Measurements from ENCODE around the gene ONECUT3.
"Not testable (repeated sequence)": the region's sequence is repeated elsewhere in the genome, so short reads cannot be mapped to it uniquely, and the experiment has no call there.

Gene ONECUT3

DNA sequence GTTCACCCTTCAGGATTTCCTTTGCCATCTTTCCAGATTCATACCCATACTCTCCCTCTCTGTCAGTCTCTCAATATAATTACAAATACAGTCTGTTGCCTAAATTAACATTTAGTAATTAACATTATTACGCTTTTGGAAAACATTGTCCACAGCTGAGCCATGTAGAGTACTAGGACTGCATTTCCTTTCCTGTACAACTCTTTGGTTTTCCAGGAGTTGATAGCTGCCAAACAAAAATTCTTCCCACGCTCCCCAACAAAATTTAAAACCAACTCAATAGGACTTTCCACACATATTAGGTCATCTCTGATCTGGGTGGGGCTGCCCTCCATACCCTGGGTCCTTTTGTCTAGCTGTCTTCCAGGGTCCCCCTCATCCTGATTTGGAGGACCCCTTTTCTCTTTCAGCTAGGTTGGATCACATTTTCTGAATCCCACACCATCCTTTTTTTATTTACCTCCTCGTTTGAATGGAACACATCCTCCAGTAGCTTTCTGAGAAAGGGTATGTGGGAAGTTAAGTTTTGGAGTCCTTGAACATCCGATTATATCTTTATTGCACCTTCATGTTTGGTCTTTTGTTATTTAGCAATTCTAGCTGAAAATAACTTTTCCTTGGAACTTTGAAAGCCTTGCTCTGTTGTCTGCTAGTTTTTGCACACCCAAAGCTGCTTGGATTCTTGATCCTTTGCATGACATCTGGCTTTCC, 17.7 kb downstream of the ONECUT3 start:
- no peak for DNase-seq

DNA sequence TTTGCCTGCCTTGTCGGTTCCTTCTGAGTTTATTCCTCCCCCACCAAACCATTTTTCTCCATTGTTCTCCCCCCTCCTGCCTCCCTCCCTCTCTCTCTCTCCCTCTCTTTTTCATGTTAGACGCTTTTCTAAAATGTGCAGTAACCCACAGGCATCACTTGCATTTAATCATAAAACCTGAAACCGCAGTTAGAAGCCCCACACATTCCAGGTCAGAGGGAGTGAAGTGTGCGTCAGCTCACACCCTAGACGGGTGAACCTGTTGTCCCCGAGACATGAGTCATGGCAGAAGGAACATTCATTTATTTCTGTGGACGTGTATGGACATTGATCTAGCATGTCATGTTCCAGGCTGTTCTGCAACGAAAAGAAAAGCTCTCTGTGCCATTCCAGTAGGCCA, 19.9 kb downstream of the ONECUT3 start:
- no peak for DNase-seq

DNA sequence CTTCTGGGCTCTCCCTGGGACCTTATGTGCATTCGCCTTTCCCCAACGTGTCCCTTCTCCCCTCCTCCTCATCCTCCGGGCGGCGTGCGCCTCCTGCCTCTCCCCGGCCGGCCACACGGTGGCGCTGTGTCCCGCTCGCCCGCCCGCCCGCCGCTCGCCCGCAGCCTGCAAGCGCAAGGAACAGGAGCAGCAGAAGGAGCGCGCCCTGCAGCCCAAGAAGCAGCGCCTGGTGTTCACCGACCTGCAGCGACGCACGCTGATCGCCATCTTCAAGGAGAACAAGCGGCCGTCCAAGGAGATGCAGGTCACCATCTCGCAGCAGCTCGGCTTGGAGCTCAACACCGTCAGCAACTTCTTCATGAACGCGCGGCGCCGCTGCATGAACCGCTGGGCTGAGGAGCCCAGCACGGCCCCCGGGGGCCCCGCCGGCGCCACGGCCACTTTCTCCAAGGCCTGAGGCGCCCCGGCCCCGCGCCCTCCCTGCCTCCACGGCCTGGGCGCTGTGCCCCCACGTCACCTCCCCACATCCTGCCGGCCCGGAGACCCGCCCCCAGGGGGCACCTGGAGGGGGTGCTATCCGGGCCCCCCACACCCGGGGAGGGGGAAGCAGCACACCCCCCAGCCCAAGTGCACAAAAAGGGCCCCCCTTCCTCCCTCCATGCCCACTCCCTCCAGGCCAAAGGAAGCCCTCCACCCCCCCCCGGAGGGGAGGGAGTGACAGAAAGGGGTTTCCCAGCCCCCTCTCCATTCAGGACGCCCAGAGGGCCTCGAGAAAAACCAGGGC, 21.9 kb downstream of the ONECUT3 start:
- DNase-seq = no peak

DNA sequence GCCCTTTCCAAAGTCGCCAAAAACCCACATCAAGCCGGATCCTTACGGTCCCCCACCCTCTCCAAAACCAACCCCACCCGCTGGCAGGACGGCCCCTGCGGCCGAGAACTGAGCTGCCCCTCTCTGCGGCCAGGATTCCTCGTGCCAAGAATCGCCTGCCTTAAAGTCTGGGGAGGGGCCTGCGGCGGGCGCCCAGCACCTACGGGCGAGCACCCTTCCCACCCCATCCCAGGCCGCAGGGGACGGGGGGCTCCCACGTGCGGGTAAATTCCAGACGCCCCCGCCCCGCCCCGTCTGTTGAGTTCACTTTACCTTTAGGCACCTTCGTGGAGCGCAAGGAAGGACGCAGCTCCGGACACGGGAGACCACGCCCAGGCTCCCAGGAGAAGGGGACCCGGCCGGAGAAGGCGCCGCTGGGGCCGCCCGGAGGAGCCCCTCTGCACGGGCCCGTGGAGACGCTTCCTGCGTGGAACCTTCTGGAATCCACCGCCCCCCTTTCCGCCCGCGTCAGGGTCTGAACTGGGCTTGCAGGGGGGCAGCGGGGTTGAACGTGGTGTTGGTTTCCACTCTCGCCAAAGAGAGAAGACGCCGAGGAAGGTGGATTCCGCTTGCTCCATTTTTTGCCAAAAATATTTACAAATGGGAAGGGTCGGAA, 22.8 kb downstream of the ONECUT3 start:
- DNase-seq = no peak

DNA sequence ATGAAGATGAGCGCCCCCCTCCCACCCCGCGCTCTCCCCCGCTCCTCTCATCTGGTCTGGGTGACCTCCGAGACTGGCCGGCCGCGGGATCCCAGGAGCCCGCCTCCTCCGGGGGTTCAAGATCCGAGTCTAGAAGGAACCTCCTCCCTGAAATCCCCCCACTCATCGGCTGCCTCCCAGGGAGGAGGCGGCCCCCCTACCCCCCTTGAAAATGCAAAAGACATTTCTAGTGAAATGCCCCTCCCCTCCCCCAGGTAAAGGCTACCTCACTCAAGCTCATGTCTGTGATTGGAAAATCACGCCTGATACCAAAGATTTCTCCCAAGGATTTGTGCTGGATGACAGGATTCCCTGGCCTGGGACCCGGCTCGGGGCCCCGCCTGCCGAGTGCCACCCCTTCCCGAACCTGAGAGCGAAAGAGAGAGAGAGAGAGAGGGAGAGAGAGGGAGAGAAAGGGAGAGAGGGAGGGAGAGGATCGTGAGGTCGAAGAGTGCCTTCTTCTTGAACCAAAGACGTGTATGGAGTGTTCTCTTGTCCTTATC, 23.4 kb downstream of the ONECUT3 start:
- DNase-seq = no peak

DNA sequence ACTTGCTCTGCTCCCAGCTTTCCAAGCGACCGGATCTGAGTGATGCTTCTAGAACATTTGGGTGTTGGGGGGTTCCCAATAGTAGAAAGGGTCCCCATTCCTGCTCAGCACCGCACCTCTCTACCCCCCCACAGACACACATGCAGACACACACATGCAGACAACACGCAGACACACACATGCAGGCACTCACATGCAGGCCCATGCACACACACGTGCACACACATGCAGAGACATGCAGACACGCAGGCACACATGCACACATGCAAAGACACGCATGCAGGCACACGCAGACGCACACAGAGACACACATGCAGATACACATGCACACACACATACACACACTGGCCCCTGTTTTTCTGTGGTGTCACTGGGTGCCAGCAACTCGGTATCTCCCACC, 23.8 kb downstream of the ONECUT3 start:
- no peak for DNase-seq

DNA sequence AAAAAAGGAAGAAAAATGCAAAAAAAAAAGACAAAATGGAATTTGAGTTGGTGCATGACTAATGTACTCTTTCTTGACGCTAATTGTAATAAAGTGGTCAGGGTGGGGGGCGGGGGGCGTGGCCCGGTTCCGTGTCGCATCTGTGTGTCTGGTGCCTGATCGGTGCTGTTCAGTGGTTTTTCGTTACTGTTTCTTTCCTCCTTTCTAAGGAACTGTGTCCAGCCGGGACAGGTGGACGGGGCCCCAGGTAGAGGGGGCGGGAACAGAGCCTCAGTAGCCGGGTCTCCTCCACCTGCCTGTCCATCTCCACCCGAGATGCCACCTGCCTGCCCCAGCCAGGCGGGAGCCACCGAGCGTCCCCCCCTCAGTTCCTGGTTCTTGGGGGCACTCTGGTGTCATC, 26.3 kb downstream of the ONECUT3 start:
- no peak for DNase-seq

DNA sequence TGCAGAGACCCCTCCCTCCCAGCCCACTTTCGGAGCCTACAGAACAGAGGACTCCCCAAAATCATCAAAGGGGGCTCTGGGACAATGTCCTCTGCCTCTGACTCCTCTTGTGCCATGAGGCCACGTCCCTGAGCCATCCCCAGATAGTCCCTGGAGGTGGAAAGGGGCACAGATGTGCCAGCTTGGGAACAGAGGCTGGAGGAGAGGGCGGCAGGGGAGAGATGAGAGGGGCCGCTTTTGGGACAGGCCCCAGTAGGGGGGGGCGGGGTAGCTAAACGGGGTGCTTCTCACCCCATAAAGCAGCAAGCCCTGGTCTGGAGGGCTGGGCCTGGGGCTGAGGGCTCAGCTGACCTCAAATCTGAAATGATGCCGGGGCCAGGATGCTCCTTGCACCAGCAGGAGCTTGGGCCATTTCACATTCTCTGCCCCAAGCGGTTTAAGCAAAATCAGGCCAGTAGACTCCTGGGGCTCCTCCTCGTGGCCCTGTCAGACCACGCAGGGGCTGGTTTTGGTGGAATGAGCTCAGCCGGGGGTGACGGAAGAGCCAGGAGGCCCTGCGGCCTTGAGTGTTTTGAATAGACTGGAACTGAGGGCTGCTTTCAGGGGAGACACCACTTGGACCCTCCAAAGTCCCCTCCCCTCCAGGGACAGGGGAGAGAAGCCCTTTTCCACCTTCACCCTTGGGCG, 27.1 kb downstream of the ONECUT3 start:
- DNase-seq = no peak

DNA sequence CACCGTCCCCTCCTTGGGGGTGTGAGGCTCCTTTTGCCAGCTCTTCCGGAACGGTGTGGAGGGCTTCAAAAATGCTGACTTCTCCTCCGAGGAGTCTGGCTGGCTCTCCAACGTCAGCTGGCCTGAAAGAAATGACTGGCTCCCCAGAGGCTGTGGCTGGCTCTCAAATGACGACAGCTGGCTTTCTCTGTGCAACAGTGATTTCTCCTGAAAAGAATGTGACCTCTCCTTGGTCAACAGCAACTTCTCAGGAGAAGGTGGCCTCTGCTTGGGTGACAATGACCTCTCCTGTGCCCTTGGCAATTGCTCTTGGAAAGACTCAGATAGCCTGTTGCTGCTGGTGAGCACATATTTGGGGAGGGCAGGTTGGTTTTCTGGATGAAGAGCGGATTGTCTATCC, 29.2 kb downstream of the ONECUT3 start:
- DNase-seq = no peak

DNA sequence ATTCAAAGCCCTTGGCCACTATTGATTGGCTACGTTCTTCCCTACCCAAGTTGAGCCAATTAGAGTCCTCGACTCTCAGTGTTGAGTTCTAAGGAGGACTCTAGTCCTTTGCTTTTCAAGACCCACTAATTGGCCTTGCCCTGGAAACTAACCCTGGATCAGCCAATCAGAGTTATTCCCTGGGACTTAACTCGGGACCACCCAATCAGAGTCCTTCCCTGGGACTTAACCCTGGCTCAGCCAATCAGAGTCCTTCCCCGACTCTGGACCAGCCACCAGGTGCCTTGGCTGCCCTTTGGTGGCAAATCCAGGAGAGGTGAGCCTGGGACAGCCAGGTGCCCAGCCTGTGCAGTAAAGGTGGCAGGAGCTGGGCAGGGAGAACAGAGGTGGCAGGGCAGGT, 30.0 kb downstream of the ONECUT3 start:
- no peak for DNase-seq

DNA sequence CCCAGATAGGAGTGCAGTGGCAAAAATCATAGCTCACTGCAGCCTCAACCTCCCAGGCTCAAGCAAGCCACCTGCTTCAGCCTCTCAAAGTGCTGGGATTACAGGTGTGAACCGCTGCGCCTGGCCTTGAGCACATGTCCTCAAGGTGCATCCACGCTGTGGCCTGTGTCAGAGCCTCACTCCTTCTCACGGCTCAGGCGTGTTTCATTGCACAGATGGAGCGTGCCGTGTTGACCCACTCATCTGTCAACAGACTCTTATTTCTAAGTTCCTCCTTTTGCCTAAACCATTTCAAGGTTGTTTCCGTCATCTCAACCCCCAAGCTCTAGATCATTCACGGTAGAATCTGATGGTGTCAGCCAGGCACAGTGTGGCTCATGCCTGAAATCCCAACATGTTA, 30.6 kb downstream of the ONECUT3 start:
- no peak for DNase-seq

DNA sequence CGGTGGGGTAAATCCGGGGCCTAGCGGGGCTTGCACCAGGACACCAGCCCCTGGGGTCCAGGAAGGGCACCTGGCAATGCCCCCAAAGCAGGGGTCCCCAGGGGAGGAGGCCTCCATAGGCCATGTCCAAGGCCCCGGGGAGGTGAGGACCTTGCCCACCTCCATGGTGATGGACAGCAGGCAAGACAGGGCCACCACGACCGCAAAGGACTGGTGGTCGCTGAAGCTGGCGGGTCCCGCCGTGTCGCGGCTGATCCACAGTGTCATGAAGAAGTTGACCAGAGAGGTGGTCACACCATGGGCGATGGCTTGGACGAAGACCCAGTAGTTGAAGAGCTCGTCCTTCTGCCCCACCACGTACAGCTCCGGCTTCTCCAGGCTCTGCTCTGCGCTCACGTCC, 32.0 kb downstream of the ONECUT3 start:
- no peak for DNase-seq

DNA sequence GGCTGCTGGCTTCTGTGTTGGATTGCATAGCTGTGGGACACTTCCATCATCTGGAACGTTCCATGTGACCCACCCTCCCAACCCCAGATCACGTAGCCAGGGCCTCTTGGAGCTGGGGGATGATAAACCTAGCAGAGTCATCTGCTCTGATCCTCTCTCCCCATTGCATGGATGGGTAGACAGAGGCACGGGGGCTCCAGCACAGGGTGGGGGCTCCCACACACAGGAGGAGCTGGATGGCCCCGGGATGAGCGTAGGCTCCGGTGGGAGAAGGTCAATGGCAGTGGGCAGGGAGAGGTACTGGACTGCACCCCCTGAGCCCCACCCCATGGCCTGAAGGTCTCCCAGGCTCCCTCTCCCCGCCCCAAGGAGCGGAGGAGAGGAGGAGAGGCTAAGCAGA, 33.4 kb downstream of the ONECUT3 start:
- no peak for DNase-seq

DNA sequence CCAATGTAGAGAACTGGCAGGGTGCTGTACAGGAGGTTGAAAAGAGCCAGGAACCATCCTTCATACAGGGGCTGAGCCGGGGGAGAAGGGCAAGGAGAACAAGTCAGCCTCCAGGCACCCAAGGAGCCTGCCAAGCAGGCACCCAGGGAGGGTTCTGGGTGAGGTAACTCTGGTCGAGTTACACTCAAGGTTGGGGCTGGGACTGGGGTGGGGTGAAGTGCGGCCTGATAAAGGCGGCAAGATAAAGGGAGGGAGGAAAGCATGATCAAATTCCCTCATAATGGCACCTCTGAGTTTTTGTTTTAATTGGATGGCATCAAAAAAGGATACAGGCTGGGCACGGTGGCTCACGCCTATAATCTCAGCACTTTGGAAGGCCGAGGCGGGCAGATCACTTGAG, 33.8 kb downstream of the ONECUT3 start:
- DNase-seq = no peak

DNA sequence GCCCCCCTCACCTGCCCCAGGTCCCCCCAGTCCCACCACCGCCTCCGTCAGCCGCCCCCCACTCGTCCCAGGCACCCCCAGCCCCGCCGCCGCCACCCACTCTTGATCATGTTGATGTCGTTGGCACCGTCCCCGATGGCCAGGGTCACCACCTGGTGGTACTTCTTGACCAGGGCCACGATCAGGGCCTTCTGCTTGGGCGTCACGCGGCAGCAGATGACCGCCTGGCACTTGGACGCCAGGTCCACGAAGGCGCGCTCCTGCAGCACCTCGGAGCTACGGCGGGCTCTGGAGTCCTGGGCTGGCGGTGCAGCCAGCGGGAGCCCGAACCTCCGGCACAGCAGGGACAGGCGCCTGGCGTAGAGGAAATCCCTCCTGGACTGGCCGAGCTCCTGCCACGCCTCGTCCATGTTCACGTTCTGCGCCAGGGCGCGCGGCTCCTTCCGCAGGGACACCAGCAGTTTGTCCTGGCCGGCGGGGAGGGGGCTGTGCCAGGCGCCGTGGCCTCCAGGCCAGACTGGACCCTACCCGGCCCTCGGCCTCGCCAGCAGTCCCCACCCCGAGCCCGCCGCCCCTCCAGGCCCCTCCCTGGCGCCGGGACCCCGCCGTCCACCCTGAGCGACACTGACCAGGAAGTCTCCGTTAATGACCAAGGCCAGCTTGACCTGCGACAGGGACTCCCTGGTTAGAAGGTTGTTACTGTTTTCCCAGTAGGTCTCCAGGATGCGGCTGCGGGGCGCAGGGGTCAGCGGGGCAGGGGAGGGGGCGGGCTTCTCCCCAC, 36.1 kb downstream of the ONECUT3 start:
- DNase-seq = no peak

DNA sequence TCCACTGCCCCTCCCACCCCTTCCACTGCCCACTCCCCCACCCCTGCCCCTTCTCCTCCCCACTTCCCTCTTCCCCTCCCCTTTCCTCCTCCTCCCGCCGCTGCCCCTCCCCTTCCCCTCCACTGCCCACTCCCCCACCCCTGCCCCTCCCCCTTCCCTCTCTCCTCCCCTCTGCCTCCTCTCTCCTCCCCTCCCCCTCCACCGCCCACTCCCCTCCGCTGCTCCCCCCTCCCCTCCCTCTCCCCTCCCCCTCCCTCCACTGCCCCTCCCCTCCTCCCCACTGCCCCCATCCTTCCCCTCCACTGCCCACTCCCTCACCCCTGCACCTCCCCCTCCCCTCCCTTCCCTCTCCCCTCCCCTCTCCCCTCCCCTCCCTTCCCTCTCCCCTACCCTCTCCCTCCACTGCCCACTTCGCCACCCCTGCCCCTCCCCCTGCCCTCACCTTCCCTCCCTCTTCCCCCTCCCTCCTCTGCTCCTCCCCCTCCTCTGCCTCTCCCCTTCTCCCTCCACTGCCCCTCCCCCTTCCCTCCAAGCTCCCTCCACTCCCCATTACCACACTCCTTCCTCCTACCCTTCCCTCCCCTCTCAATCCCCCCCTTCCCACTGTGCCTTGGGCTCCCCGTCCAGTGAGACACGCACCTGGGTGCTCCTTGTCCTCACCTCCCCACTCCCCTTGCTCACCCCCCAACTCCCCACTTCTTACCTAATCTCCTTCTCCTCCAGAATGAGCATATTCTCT, 36.9 kb downstream of the ONECUT3 start:
- DNase-seq = no peak

DNA sequence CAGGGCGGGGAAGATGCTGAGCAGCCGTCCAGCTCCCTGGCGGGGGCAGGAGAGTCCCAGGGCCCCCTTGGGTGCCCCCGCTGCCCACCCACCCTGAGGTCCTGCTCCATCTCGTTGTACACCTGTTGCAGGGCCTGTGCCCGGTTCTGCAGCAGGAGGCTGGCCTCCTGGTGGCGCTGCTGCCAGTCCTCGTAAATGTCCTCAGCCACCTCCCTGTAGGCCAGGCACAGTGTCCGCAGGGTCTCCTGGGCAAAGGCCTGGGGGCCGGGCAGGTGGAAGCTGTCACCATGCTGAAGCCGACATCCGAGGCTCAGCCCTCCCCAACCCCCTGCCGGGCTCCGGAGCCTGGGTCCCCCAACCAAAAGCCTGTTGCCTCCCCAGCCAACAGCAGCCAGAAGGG, 38.6 kb downstream of the ONECUT3 start:
- DNase-seq = no peak

DNA sequence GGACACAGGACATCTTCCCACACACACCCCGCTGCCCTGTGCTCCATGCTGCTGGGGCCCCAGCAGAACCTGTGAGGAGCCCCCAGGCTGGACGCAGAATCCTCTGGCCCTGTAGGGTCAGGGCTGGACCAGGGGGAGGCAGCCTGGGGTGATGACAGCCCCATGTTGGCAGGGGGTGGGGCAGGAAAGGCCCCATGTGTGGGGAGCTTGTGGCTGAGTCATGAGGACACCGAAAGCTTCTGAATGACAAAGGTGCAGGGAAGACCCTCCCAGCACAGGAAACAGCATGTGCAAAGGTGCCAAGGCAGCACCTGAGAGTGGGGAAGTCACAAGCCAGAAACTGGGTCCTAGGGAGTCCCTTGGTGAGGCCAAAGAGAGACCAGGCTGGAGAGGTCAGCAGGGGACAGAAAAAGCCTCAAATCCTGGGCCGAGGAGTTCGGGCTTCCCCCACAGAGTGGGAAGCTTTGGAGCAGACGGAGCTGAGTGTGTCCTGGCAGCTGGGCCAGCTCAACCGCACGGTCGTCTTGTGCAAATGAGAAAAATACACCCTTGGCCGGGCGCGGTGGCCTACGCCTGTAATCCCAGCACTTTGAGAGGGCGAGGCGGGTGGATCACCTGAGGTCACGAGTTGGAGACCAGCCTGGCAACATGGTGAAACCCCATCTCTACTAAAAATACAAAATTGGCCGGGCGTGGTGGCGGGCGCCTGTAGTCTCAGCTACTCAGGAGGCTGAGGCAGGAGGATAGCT, 41.3 kb downstream of the ONECUT3 start:
- no peak for DNase-seq

DNA sequence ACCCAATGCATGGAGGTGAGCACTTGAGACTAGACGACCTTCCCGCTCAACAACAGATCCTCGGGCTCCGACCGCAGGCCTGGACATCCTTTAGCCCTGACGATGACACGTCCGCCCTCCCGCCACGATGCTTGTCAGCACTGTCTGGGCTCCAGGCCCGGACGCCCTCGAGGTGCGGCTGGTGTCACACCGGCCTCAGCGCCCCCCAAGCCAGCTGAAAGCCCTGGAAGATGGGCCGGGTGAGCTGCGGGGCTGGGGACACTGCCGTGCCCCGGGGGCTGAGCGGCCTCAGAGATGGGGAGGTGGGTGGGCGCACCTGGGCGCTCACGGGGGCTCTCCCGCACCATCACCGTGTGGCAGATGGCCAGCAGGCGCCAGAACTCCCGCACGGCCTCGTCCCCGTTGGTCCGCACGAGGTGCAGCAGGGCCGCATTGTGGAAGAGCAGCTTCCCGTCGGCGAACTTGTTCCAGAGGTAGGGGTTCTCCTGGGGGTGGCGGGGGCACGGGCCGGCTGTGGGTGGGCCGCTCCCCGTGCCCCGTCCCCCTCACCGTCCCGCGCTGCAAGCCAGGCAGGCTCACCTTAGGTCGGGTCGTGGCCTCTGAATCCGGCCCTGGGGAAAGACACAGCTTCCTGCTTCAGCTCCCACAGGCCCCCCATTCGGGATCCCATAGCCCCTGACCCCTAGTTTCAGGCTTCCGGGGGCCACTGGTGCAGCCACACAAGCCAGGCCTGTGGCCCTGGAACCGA, 43.3 kb downstream of the ONECUT3 start:
- DNase-seq = no peak

DNA sequence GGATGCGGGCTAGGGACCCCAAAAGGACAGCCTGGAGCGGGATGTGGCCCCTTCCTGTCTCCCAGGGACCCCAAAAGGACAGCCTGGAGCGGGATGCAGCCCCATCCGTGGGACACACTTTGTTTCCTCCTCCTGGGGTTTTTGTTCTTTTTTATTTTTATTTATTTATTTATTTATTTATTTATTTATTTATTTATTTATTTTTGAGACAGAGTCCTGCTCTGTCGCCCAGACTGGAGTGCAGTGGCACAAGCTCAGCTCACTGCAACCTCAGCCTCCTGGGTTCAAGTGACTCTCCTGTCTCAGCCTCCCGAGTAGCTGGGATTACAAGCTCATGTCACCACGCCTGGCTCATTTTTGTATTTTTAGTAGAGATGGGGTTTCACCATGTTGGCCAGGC, 44.0 kb downstream of the ONECUT3 start:
- DNase-seq = not testable (repeated sequence)
